H1 (cell line): ENCODE measurements around the gene RPRD2.

Experiments used
- POLR2AphosphoS5 ChIP-seq: IDR thresholded peaks from 2 replicates; pipeline ENCODE4 v1.6.1; 2011; ENCODE audit warnings: low read depth, low read length
- ZNF274 ChIP-seq: IDR thresholded peaks from 2 replicates; pipeline ENCODE4 v1.7.0; 2012; ENCODE audit warnings: low read length, borderline replicate concordance; ENCODE audit errors: extremely low read depth

- TF ChIP-seq ZNF274 (no peak), POLR2AphosphoS5 (no peak)
Measured at GRCh38 chr1:150320667-150320978, 43.3 kb upstream of the RPRD2 start.
